ENCODE results near the gene WRAP73. TPM values are rescaled to one million over a fixed set of nuclear protein-coding genes. Genes with fewer than 3 reads are reported as not detected.

WRAP73 gene
- 16.2 to 19.9 TPM (median 17.4 TPM) in 5 replicates for total RNA-seq (2022; extraction: Qiagen RNA extraction)

GRCh38 chr1:3649342-3650247 is at the start of gene WRAP73:
WRAP73 (minus strand) TSS chr1:3650103; CDS start chr1:3649999, 104 bp downstream.

GRCh38 chr1:3651930-3652547 is 2.1 kb upstream of the WRAP73 start, which contains the start of gene TP73:
TP73 (plus strand) TSS chr1:3652516; CDS start chr1:3682366, 29,850 bp downstream.

GRCh38 chr1:3624200-3625136 is 25.4 kb downstream of the WRAP73 start, which contains the start of gene TPRG1L:
TPRG1L (plus strand) TSS chr1:3625015; CDS start chr1:3625073, 58 bp downstream.

GRCh38 chr1:3611170-3612019 is 38.5 kb downstream of the WRAP73 start, which contains the start of gene MEGF6:
MEGF6 (minus strand) TSS chr1:3611508; CDS start chr1:3611268, 240 bp downstream.

Other genes with a start within 250 kb of the WRAP73 start
- gene ARHGEF16, start 195.4 kb downstream of the WRAP73 start, total RNA-seq (2022; extraction: Qiagen RNA extraction), result 4.5 to 5.4 TPM (median 5.1 TPM) in 5 replicates
- gene MEGF6, start 38.6 kb downstream of the WRAP73 start, total RNA-seq (2022; extraction: Qiagen RNA extraction), result 6.7 to 11.2 TPM (median 8.8 TPM) in 5 replicates
- 27.6 to 30.3 TPM (median 29.1 TPM) in 5 replicates for gene TPRG1L, start 25.1 kb downstream of the WRAP73 start, total RNA-seq (2022; extraction: Qiagen RNA extraction)
- 0.61 to 0.81 TPM (median 0.64 TPM) in 5 replicates for gene TP73, start 2.4 kb upstream of the WRAP73 start, total RNA-seq (2022; extraction: Qiagen RNA extraction)
- not detected in 5 replicates for gene CCDC27, start 102.3 kb upstream of the WRAP73 start, total RNA-seq (2022; extraction: Qiagen RNA extraction)
- gene SMIM1, start 122.6 kb upstream of the WRAP73 start, total RNA-seq (2022; extraction: Qiagen RNA extraction), result 0.41 to 1.5 TPM (median 0.71 TPM) in 5 replicates
- gene LRRC47, start 146.4 kb upstream of the WRAP73 start, total RNA-seq (2022; extraction: Qiagen RNA extraction), result 29.9 to 34.0 TPM (median 33.3 TPM) in 5 replicates
- 16.7 to 17.9 TPM (median 17.8 TPM) in 5 replicates for gene CEP104, start 207.1 kb upstream of the WRAP73 start, total RNA-seq (2022; extraction: Qiagen RNA extraction)
- 3.1 to 4.1 TPM (median 3.5 TPM) in 5 replicates for gene DFFB, start 207.4 kb upstream of the WRAP73 start, total RNA-seq (2022; extraction: Qiagen RNA extraction)

Measured in A549 treated with Hydrocortisone at 1 μM for 4 hours (cell line).